ENCODE results near the gene KANSL1. TPM values are rescaled to one million over a fixed set of nuclear protein-coding genes. Genes with fewer than 3 reads are reported as not detected.

KANSL1 gene
- total and polyA plus RNA-seq, 2 of the 4 experiments (the other 2 are of a cell fraction): 19.1 to 49.6 TPM

GRCh38 chr17:46140645-46141197 lies 52.5 kb downstream of the KANSL1 start:
- H3K18ac ChIP-seq (ENCODE audit: low read depth, low read length): no peak overlapping the region
- in situ Hi-C loops (cut with MboI; ENCODE audit: low sequenced_read_pairs): no loop called here
- POLR2A ChIA-PET (ENCODE audit: unreplicated experiment): no interaction called here
- DNase-seq (no peak), ATAC-seq (ENCODE audit: low read depth) (no peak)
- peaks cover 10 to 84% of the 10 kb centered on the region in 2 experiments; a peak in 3 of 4 replicates for H3K79me1 ChIP-seq (ENCODE audit: low read depth in 1 of 2, low read length in 2 of 2)
- H4K20me1 ChIP-seq (ENCODE audit: insufficient read depth, low read length): peaks cover 95% of the 10 kb centered on the region
- H2AK9ac ChIP-seq (replicated peaks; ENCODE audit: low read depth, low read length, poor library complexity): no peak overlapping the region
- H3K9me3 ChIP-seq (ENCODE audit: control insufficient read depth, insufficient read depth, low read length): no peaks in the 10 kb centered on the region
- no peak overlapping the region for H3K23ac ChIP-seq (ENCODE audit: low read depth, low read length)
- no peak overlapping the region for H3K4me3 ChIP-seq (ENCODE audit: insufficient read depth, low read depth, low read length)
- H2BK120ac ChIP-seq (ENCODE audit: low read depth, low read length): no peak overlapping the region
- CTCF ChIA-PET: no interaction called here
- H3K9me1 ChIP-seq (ENCODE audit: insufficient read depth, low read length): peaks cover 13% of the 10 kb centered on the region
- no CpG with 5 or more reads among the region's 2 CpGs for WGBS, 2 experiments (ENCODE audit: extremely low coverage in 2 of 2, insufficient read length in 1 of 2)
- no peak overlapping the region for H4K8ac ChIP-seq (ENCODE audit: low read depth in 2 of 2, low read length in 2 of 2)
- no TSS peak for BruUV-seq (replicated peaks)
- H3K9ac ChIP-seq (ENCODE audit: low read depth, low read length): no peak overlapping the region
- H3K14ac ChIP-seq (replicated peaks; ENCODE audit: low read depth, low read length): no peak overlapping the region
- no peaks in the 10 kb centered on the region for H3K36me3 ChIP-seq (ENCODE audit: control insufficient read depth, insufficient read depth, low read length)
- H3K56ac ChIP-seq (ENCODE audit: extremely low read depth, insufficient read depth, low read length): no peak overlapping the region
- dilution Hi-C loops (cut with HindIII; ENCODE audit: low sequenced_read_pairs, unreplicated experiment): no loop called here
- H3K4me2 ChIP-seq (ENCODE audit: low read depth, low read length): no peak overlapping the region
- H3K4me1 ChIP-seq (ENCODE audit: control insufficient read depth, insufficient read depth, low read length): peaks cover 6% of the 10 kb centered on the region; the same call in 1 of the 2 replicates
- no peak overlapping the region for H2AFZ ChIP-seq (replicated peaks; ENCODE audit: low read length, poor library complexity)
- H2BK20ac ChIP-seq (ENCODE audit: low read depth, low read length): no peak overlapping the region
- H4K5ac ChIP-seq (ENCODE audit: low read depth, low read length): no peak overlapping the region
- no peak overlapping the region for H3K27ac ChIP-seq (ENCODE audit: insufficient read depth, low read length)
- TF ChIP-seq MAFK (IDR thresholded peaks at IDR 0.05; ENCODE audit: low read depth, low read length) (peak; percentile 53; the same call in 1 of the 2 replicates), FOS (IDR thresholded peaks at IDR 0.05; ENCODE audit: low read depth, low read length) (no peak)
- H2AK5ac ChIP-seq (ENCODE audit: low read depth, low read length): no peak overlapping the region
- no peaks in the 10 kb centered on the region for H3K27me3 ChIP-seq (ENCODE audit: control insufficient read depth, insufficient read depth, low read length)
- H2BK5ac ChIP-seq (ENCODE audit: low read depth, low read length, poor library complexity, severe bottlenecking): no peak overlapping the region
- intact Hi-C loops (cut with micrococcal nuclease): no loop called here
- H2BK15ac ChIP-seq (ENCODE audit: low read depth, low read length): no peak overlapping the region
- H4K91ac ChIP-seq (ENCODE audit: insufficient read depth, low read depth, low read length): no peak overlapping the region
- H3K4ac ChIP-seq (ENCODE audit: low read depth, low read length): no peak overlapping the region

Measured in IMR-90 (cell line).